Spinal cord (tissue), 10 donors: ENCODE measurements around the gene ONECUT3. TPM values are rescaled to one million over a fixed set of nuclear protein-coding genes. Genes with fewer than 3 reads are reported as not detected.

Source experiments
- DNase-seq, 6 donors: peaks; one replicate each; pipeline versions ENCODE4 v3.0.0 to v3.0.0-alpha.2; 2013 to 2015; ENCODE audit warnings: low spot score in 6 of 6, low read depth in 4 of 6
- H3K27ac ChIP-seq: one replicate; pipeline ENCODE4 v1.5.1; 2013; ENCODE audit warnings: low read depth, low read length, control low read depth
- H3K27me3 ChIP-seq: one replicate; pipeline ENCODE4 v1.6.1; 2013; ENCODE audit warnings: low read length; ENCODE audit not compliant: control insufficient read depth, insufficient read depth
- H3K36me3 ChIP-seq: one replicate; pipeline ENCODE4 v1.6.1; 2013; ENCODE audit warnings: low read length; ENCODE audit not compliant: control insufficient read depth, insufficient read depth
- H3K4me1 ChIP-seq: one replicate; pipeline ENCODE4 v1.6.1; 2013; ENCODE audit warnings: low read length; ENCODE audit not compliant: control insufficient read depth, insufficient read depth
- H3K4me3 ChIP-seq: one replicate; pipeline ENCODE4 v1.5.1; 2013; ENCODE audit warnings: low read depth, low read length, control low read depth
- H3K9me3 ChIP-seq: one replicate; pipeline ENCODE4 v1.6.1; 2013; ENCODE audit warnings: low read length; ENCODE audit not compliant: control insufficient read depth, insufficient read depth
- WGBS: methylation state at CpG from one replicate; pipeline ENCODE4 v1.1.5; 2013; ENCODE audit warnings: missing lambda C conversion rate; ENCODE audit not compliant: insufficient coverage; 5-methylcytosine and 5-hydroxymethylcytosine counted together
- polyA plus RNA-seq, 2 donors: library from polyadenylated mRNA; unstranded; fragments of 120-200 nt; gene quantifications; one replicate each; pipeline ENCODE4 v1.2.1, GENCODE V29; 2013; ENCODE audit not compliant: insufficient read length in 2 of 2
- total RNA-seq, 2 donors: library from RNA; depleted of rRNA in 1 of 2; stranded (reverse); fragments of 120-200 nt in 1 of 2; fragments of >200 nt in 1 of 2; gene quantifications; one replicate each; pipeline versions ENCODE4 v1.2.3 to v1.2.4, GENCODE V29; 2013 to 2014
- donor health status: healthy.

Gene ONECUT3
- total and polyA plus RNA-seq, 4 donors: 0.06 to 0.66 (median 0.62) TPM; not detected in 1

- Histone ChIP-seq H3K27ac (no peak overlapping the region), H3K9me3 (no peaks in the 10 kb centered on the region), H3K4me3 (no peak overlapping the region), H3K27me3 (peaks cover 24% of the 10 kb centered on the region), H3K4me1 (peaks cover 7% of the 10 kb centered on the region), H3K36me3 (no peaks in the 10 kb centered on the region)
- DNase-seq: peak in 1 of 6 donors; percentile 44
- under 1% methylated on average over 32 of the region's 50 CpGs for WGBS
These were observed 34.6 kb upstream of the ONECUT3 start for GRCh38 chr19:1718420-1719291.

GRCh38 chr19:1719519-1719918 is 33.8 kb upstream of the ONECUT3 start:
- 71% methylated on average over 2 of the region's 5 CpGs for WGBS
- Histone ChIP-seq H3K36me3 (no peaks in the 10 kb centered on the region), H3K4me3 (no peak overlapping the region), H3K27ac (no peak overlapping the region), H3K27me3 (peaks cover 24% of the 10 kb centered on the region), H3K4me1 (peaks cover 7% of the 10 kb centered on the region), H3K9me3 (no peaks in the 10 kb centered on the region)
- DNase-seq: no peak

- peaks cover 24% of the 10 kb centered on the region for H3K27me3 ChIP-seq
- no peak overlapping the region for H3K4me3 ChIP-seq
- no peaks in the 10 kb centered on the region for H3K9me3 ChIP-seq
- WGBS: 55% methylated on average over 13 of the region's 14 CpGs
- peaks cover 10% of the 10 kb centered on the region for H3K4me1 ChIP-seq
- no peaks in the 10 kb centered on the region for H3K36me3 ChIP-seq
- H3K27ac ChIP-seq: no peak overlapping the region
- no peak for DNase-seq
These were observed 33.1 kb upstream of the ONECUT3 start for GRCh38 chr19:1720237-1720636.

- WGBS: 1% methylated on average over 85 of the region's 90 CpGs
- no peaks in the 10 kb centered on the region for H3K9me3 ChIP-seq
- no peaks in the 10 kb centered on the region for H3K36me3 ChIP-seq
- H3K27me3 ChIP-seq: peaks cover 18% of the 10 kb centered on the region
- H3K4me3 ChIP-seq: peak overlapping the region; percentile 60
- H3K27ac ChIP-seq: no peak overlapping the region
- H3K4me1 ChIP-seq: peaks cover 14% of the 10 kb centered on the region
- peak; percentile 17 to 93 (median 66) for DNase-seq
These were observed 27.9 kb upstream of the ONECUT3 start for GRCh38 chr19:1725100-1726064.

GRCh38 chr19:1728816-1729567 is 24.3 kb upstream of the ONECUT3 start:
- H3K4me3 ChIP-seq: no peak overlapping the region
- 91% methylated on average over 33 of the region's 33 CpGs for WGBS
- DNase-seq: no peak
- H3K9me3 ChIP-seq: no peaks in the 10 kb centered on the region
- peaks cover 14% of the 10 kb centered on the region for H3K4me1 ChIP-seq
- H3K27ac ChIP-seq: no peak overlapping the region
- no peaks in the 10 kb centered on the region for H3K36me3 ChIP-seq
- H3K27me3 ChIP-seq: peaks cover 27% of the 10 kb centered on the region

- Histone ChIP-seq H3K27me3 (peaks cover 33% of the 10 kb centered on the region), H3K36me3 (no peaks in the 10 kb centered on the region), H3K9me3 (no peaks in the 10 kb centered on the region), H3K4me1 (peaks cover 17% of the 10 kb centered on the region), H3K4me3 (no peak overlapping the region), H3K27ac (no peak overlapping the region)
- DNase-seq: no peak
- 85% methylated on average over 19 of the region's 19 CpGs for whole genome bisulfite sequencing
These were observed 23.8 kb upstream of the ONECUT3 start for GRCh38 chr19:1729568-1729925.

GRCh38 chr19:1730157-1730556 is 23.1 kb upstream of the ONECUT3 start:
- 81% methylated on average over 9 of the region's 17 CpGs for WGBS
- Histone ChIP-seq H3K4me3 (no peak overlapping the region), H3K9me3 (no peaks in the 10 kb centered on the region), H3K4me1 (peaks cover 15% of the 10 kb centered on the region), H3K27ac (no peak overlapping the region), H3K27me3 (peaks cover 39% of the 10 kb centered on the region), H3K36me3 (no peaks in the 10 kb centered on the region)
- no peak for DNase-seq

- H3K27me3 ChIP-seq: peaks cover 50% of the 10 kb centered on the region
- H3K4me3 ChIP-seq: no peak overlapping the region
- no peaks in the 10 kb centered on the region for H3K36me3 ChIP-seq
- 21% methylated on average over 18 of the region's 28 CpGs for WGBS
- DNase-seq: no peak
- no peak overlapping the region for H3K27ac ChIP-seq
- peaks cover 4% of the 10 kb centered on the region for H3K4me1 ChIP-seq
- no peaks in the 10 kb centered on the region for H3K9me3 ChIP-seq
These were observed 18.9 kb upstream of the ONECUT3 start for GRCh38 chr19:1734321-1734966.

- Histone ChIP-seq H3K27ac (no peak overlapping the region), H3K36me3 (no peaks in the 10 kb centered on the region), H3K4me1 (peaks cover 4% of the 10 kb centered on the region), H3K9me3 (no peaks in the 10 kb centered on the region), H3K27me3 (peaks cover 46% of the 10 kb centered on the region), H3K4me3 (no peak overlapping the region)
- DNase-seq: no peak
- WGBS: 68% methylated on average over 3 of the region's 3 CpGs
These were observed 17.0 kb upstream of the ONECUT3 start for GRCh38 chr19:1736280-1736679.
